ENCODE data around the gene FXN.

DNA sequence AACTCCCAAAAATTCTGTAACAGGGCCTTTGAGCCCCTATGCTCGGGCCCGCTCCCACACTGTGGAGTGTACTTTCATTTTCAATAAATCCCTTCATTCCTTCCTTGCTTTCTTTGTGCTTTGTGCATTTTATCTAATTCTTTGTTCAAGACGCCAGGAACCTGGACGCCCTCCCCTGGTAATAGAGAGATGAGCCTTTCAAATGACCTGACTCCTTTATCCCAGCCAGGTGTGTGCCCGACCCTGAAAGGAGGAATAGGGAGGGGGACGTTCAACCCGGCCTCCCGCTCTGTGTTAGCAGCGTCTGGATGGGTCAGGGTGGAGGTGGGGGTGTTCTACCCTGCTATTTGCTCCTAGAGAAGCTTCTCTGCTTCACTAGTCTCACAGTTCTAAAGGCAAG lies 53.9 kb downstream of the FXN start:
- TF ChIP-seq, protein P1, sequence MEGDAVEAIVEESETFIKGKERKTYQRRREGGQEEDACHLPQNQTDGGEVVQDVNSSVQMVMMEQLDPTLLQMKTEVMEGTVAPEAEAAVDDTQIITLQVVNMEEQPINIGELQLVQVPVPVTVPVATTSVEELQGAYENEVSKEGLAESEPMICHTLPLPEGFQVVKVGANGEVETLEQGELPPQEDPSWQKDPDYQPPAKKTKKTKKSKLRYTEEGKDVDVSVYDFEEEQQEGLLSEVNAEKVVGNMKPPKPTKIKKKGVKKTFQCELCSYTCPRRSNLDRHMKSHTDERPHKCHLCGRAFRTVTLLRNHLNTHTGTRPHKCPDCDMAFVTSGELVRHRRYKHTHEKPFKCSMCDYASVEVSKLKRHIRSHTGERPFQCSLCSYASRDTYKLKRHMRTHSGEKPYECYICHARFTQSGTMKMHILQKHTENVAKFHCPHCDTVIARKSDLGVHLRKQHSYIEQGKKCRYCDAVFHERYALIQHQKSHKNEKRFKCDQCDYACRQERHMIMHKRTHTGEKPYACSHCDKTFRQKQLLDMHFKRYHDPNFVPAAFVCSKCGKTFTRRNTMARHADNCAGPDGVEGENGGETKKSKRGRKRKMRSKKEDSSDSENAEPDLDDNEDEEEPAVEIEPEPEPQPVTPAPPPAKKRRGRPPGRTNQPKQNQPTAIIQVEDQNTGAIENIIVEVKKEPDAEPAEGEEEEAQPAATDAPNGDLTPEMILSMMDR (IDR thresholded peaks at IDR 0.05; ENCODE audit: extremely low read depth in 1 of 2, insufficient read depth in 1 of 2, low read depth in 1 of 2, low read length in 2 of 2), result no peak
- TF ChIP-seq POLR2A (IDR thresholded peaks at IDR 0.05; ENCODE audit: low read depth, low read length) (no peak), POLR2AphosphoS5 (IDR thresholded peaks at IDR 0.05; ENCODE audit: insufficient read depth, low read depth, low read length) (no peak), JUN (IDR thresholded peaks at IDR 0.05; ENCODE audit: borderline replicate concordance, insufficient read depth, insufficient read length, low read depth) (no peak), EZH2 (IDR thresholded peaks at IDR 0.05; ENCODE audit: borderline replicate concordance, low read depth, low read length, severe bottlenecking) (no peak), MYC (IDR thresholded peaks at IDR 0.05; ENCODE audit: low read depth, low read length) (no peak), FOS (IDR thresholded peaks at IDR 0.05; ENCODE audit: borderline replicate concordance, insufficient read depth, low read length) (no peak), GATA2 (IDR thresholded peaks at IDR 0.05; ENCODE audit: insufficient read depth, insufficient read length, low read depth, low read length) (no peak)
- TF ChIP-seq, protein P2, sequence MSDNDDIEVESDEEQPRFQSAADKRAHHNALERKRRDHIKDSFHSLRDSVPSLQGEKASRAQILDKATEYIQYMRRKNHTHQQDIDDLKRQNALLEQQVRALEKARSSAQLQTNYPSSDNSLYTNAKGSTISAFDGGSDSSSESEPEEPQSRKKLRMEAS (IDR thresholded peaks at IDR 0.05; ENCODE audit: insufficient read depth, insufficient read length), result no peak
